EH (cell line): ENCODE measurements around the gene CCNDBP1.
"Not testable (repeated sequence)": the region's sequence is repeated elsewhere in the genome, so short reads cannot be mapped to it uniquely, and the experiment has no call there.

ENCODE experiments used
- DNase-seq: peaks from one replicate; pipeline ENCODE4 v3.0.0-alpha.2; 2015; ENCODE audit warnings: low read depth

The CCNDBP1 gene

DNA sequence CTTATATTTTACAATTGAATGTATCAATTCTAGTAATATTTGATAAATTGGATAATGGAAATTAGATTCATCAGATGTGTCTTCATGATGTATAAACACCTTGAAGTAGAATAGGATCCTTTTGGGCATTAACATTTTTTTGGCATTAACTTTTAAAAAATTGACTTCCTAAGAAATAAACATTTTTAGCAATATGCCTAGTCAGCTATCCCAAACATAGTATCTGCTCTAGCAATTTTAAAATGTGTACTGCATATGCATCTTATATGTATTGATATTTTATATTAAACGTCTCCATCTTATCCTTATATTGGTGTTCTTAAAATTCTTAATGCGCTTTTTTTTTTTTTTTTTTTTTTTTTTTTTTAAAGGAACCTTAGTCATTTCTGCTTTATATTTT lies 8.5 kb downstream of the CCNDBP1 start:
- no peak for DNase-seq

DNA sequence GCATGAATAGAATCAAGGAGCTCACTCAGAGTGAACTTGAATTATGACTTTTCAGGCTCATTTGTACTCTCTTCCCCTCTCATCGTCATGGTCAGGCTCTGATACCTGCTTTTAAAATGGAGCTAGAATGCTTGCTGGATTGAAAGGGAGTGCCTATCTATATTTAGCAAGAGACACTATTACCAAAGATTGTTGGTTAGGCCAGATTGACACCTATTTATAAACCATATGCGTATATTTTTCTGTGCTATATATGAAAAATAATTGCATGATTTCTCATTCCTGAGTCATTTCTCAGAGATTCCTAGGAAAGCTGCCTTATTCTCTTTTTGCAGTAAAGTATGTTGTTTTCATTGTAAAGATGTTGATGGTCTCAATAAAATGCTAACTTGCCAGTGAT lies 9.6 kb downstream of the CCNDBP1 start:
- peak; percentile 25 for DNase-seq

GRCh38 chr15:43196760-43197548 lies 11.8 kb downstream of the CCNDBP1 start:
- no peak for DNase-seq

- not testable (repeated sequence) for DNase-seq
Measured at GRCh38 chr15:43197773-43198172, 12.6 kb downstream of the CCNDBP1 start.

GRCh38 chr15:43198556-43198955 lies 13.4 kb downstream of the CCNDBP1 start:
- not testable (repeated sequence) for DNase-seq

- DNase-seq = no peak
Measured at GRCh38 chr15:43198992-43199391, 13.8 kb downstream of the CCNDBP1 start.

- DNase-seq = no peak
Measured at GRCh38 chr15:43199945-43200488, 14.8 kb downstream of the CCNDBP1 start.

DNA sequence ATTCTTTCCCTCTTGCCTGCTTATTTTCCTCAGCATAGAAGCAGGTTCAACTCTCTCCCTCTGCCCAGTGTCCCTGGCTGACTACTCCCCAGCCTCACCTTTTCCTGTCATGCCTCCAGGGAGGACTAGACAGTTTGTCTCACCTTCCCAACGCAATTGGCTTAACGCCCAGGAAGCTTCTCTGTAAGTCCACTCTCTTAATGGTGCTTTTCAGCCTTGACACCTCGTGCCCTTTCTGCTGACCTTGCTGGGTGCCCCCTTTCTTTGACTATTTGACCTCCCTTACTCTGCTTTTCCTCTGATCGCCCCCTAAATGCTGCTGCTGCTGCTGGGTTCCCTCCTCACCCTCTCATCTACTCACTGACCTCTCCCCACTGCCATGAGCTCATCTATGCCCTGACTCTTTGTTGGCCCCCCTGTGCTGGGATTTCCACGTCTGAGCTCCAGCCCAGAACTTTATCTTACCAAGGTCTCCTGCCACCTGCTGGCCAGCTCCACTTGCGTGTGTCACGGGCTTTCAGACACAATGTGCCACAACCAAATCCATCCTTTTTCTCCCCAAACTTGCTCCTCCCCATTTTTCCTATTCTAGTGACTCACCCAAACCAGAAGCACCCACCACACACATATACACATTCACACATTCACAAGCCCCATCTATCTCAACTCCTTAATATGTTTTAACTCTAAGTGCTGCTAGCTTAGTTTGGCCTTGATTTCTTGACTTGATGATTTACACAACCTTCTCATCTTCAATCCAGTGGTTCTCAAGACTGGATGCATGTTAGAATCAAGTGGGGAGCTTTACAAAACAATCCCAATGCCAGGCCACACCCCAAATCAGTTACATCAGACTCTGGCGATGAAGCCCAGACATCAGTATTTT lies 19.1 kb downstream of the CCNDBP1 start:
- DNase-seq = peak; percentile 72

- no peak for DNase-seq
Measured at GRCh38 chr15:43206054-43206453, 20.9 kb downstream of the CCNDBP1 start.

- no peak for DNase-seq
Measured at GRCh38 chr15:43207024-43207423, 21.8 kb downstream of the CCNDBP1 start.

- DNase-seq = no peak
Measured at GRCh38 chr15:43208052-43209002, 23.1 kb downstream of the CCNDBP1 start.

- peak; percentile 39 for DNase-seq
Measured at GRCh38 chr15:43209059-43209824, 24.0 kb downstream of the CCNDBP1 start.

- DNase-seq = no peak
Measured at GRCh38 chr15:43210172-43210745, 25.1 kb downstream of the CCNDBP1 start.

DNA sequence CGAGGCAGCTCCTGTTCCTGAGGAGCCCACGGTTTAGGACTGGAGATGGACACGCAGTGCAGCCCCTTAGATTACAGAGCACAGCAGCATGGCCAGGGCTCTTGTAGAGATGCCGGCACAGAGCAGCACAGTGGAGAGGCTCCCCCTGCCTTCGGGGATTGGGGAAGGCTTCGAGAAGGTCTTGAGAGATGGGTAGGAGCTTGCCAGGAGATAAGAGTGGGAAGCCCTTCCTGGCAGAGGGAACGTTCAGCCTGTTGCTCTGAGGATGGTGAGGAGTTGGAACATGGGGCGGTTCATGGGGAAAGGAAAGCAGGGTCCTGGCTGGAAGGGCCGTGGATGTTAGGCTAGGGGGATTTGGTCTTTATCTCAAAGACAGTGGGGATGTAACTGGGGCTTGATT lies 25.6 kb downstream of the CCNDBP1 start:
- DNase-seq = no peak

GRCh38 chr15:43211224-43211735 lies 26.1 kb downstream of the CCNDBP1 start:
- no peak for DNase-seq

DNA sequence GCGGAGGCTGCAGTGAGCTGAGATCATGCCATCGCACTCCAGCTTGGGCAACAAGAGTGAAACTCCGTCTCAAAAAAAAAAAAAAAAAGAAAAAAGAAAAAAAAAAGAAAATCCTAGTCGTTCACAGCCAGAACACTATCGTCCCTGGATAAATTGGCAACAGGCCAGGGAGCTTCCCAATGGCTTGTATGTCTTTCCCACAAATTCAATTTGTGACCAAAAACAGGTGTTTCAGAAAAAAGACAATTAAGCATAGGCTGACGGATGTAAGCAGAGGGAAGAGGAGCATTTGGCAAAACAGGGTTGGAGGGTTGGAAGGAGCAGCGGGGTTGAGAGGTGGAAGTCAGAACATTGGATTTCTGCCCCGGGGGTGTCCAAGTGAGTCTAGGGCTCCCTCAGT lies 27.1 kb downstream of the CCNDBP1 start:
- DNase-seq = no peak

- no peak for DNase-seq
Measured at GRCh38 chr15:43212951-43213350, 27.7 kb downstream of the CCNDBP1 start.

- DNase-seq = no peak
Measured at GRCh38 chr15:43213466-43213865, 28.3 kb downstream of the CCNDBP1 start.

GRCh38 chr15:43214169-43214568 lies 29.0 kb downstream of the CCNDBP1 start:
- no peak for DNase-seq

GRCh38 chr15:43214592-43215295 lies 29.5 kb downstream of the CCNDBP1 start:
- no peak for DNase-seq
